WI38 (cell line): ENCODE measurements around the gene HIRA.

Experiments
- H3K4me3 ChIP-seq: 2 replicates; pipeline ENCODE4 v1.5.1; 2011; ENCODE audit warnings: low read depth, mild to moderate bottlenecking, control low read depth, low read length
- TF ChIP-seq, protein P1 (sequence below): IDR thresholded peaks from 2 replicates; pipeline ENCODE4 v1.5.1; 2012; ENCODE audit warnings: low read depth, mild to moderate bottlenecking, control low read depth, low read length

HIRA gene

DNA sequence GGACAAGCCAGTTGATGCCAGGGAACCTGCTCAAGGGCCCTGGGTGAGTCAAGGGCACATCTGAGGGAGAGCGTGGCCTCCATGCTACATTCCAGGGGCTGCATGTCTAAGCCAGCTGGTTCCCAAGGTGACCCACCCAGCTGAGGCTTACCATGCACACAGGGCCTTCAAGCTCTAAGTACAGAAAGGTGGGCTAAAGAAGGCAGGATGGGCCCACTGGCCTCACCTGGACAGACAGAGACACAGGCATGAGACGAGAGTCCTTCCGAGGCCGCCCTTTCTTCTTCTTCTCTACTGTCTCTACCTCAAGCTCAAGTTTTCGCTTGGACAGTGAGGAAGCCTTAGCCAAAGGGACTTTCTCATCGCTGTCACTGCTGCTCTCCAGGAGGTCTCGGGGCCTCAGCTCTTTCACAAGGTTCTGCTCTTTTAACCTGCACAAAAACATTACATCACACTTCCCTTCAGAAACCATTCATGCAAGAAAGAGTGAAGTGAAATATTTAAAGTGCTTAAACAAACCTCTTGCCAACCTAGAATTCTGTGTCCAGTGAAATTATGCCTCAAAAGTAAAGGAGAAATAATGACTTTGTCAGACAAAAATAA lies 69.9 kb downstream of the HIRA start:
- H3K4me3 ChIP-seq = no peak overlapping the region
- TF ChIP-seq, protein P1, sequence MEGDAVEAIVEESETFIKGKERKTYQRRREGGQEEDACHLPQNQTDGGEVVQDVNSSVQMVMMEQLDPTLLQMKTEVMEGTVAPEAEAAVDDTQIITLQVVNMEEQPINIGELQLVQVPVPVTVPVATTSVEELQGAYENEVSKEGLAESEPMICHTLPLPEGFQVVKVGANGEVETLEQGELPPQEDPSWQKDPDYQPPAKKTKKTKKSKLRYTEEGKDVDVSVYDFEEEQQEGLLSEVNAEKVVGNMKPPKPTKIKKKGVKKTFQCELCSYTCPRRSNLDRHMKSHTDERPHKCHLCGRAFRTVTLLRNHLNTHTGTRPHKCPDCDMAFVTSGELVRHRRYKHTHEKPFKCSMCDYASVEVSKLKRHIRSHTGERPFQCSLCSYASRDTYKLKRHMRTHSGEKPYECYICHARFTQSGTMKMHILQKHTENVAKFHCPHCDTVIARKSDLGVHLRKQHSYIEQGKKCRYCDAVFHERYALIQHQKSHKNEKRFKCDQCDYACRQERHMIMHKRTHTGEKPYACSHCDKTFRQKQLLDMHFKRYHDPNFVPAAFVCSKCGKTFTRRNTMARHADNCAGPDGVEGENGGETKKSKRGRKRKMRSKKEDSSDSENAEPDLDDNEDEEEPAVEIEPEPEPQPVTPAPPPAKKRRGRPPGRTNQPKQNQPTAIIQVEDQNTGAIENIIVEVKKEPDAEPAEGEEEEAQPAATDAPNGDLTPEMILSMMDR = no peak

DNA sequence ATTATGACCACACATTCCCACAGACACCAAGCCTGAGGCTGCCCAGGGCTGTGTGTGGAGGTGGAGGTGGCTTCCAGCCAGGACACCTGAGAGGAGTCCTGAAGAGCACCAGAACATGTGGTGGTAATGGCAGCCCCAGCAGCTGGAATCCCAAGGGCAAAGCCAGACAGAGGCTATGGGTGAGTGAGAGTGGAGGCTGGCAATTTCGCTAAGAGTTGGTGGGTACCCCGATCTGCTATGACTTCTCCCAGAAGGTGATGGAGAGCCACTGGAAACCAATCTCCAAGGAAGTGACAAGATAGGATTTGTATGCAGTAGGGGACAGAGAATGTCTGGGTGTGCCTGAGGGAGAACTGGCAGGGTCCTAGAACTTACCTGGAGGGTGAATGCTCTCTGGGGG lies 70.7 kb downstream of the HIRA start:
- TF ChIP-seq, protein P1 = no peak
- H3K4me3 ChIP-seq = no peak overlapping the region

DNA sequence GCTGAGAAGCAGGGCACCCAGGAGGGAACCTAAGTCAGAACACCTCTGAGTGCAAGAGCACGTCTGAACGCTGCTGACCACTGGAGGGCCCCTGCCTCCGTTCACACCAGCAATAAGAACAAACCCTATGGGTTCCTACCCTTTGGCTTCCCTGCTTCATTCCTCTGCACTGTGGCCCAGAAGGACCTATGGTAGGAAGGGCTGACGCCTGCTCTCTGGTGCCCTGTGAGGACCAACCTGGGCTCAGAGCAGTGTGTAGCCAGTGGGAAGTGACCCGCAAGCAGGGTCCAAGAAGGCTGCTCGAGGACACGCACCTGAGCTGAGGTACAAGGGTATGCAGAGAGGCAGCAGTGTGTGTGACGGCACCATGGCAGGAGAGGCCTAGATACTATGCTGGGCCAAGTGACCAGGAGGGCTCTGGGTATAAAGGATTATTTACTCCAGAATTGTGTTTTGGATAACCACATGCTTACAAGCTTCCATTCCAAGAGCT lies 71.2 kb downstream of the HIRA start:
- H3K4me3 ChIP-seq = no peak overlapping the region
- TF ChIP-seq, protein P1 = no peak

DNA sequence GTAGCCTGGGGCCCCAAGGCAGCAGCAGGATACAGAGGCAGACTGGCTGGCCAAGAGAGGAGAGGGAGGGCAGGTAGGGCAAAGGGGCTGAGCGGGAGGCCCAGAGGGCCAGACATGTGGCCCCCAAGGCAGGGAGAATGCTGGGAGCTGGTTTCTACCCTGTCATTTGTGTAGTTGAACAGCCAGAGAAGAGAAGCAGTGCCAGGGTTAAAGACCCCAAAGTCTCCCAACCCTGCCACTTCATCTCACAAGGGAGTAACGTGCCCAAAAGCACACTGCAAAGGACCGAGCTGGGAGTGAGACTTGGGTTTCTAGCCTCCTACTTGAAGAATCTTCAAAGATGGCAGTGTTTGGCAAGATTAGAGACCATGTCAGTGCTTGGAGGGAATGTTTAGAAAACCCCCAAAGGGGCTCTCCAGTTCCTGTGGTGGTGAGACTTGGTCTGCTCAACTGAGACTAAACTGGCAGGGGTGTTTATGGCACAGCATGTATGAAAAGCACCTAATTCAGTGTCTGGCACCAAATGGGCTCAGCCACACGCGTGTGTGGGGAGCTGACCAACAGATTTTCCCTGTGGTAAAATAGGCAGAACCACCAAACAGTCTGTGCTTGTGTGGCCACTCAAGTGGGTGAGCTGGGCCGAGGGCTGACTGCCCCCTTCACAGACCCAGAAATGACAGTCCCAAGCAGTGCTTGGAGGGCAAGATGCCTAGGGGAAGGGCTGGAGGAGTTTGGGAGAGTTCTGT lies 71.8 kb downstream of the HIRA start:
- no peak overlapping the region for H3K4me3 ChIP-seq
- TF ChIP-seq, protein P1 = no peak

DNA sequence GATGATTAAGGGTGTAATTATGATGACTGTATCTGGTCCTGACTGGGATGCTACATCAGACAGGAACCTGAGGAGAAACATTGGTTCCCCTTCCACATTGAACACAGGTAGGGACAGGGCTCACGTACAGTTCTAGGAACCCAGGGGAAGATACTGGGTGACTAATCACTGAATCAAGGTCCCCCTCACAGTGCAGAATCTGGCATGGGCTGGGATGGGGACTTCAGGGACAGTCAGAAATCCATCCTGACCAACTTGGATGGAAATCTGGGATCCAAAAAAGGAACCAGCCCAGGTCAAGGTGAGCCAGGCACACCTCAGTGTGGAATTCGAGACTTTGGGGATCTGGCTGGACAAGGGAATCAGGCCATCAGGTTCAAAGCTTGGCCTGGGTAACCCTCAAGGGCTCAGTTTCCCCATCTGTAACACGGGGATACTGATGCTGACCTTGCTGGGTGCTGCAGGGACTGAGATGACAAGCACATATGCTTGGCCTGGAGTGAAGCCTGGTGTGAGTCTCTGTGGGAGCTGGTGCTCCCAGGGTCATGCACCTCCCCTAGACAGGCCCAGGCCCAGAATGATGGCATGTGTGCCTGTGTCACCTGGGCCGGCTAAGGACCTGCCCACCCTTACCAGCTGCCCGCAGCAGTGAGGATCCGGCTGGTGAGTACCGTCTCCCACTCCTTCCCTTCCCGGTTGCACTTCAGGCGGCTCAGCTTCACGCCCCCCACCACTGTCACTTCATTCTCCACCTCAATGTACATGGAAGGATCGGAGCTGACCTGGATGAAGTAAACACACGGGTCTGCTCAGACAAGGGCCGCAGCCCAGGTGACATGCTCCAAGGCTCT lies 72.6 kb downstream of the HIRA start:
- TF ChIP-seq, protein P1 = no peak
- no peak overlapping the region for H3K4me3 ChIP-seq

DNA sequence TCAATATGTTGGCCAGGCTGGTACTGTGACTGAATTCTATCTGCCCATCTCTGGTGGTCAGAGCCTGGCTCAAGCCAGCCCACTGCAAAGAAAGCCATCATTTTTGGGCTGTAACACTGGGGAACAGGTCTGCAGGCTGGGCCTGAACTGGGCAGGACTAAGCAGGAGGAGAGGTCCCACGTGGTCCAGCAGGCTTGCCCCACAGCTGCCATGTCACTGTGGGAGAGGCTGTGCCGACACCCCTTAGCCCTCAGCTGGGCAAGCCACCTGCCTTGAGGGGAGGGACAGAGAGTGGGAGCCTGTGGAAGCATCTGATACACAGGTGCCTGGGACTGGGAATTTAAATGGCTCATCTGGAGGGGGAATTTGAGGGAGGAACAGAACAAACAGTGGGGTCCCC lies 73.3 kb downstream of the HIRA start:
- H3K4me3 ChIP-seq = no peak overlapping the region
- TF ChIP-seq, protein P1 = no peak
